Left lung (tissue), 10 donors: ENCODE measurements around the gene BARHL1. TPM values are rescaled to one million over a fixed set of nuclear protein-coding genes. Genes with fewer than 3 reads are reported as not detected.

ENCODE experiments used
- ATAC-seq: fragments of 200-7000 bp; cut with Tn5 transposase; one replicate; pipeline ENCODE4 v1.9.1; 2020; ENCODE audit warnings: moderate library complexity
- DNase-seq, 4 donors: peaks; one replicate each; pipeline ENCODE4 v3.0.0-alpha.2; 2013 to 2020
- H3K27ac ChIP-seq, 2 donors: fragments of 200-600 bp; sonication (generic) in 1 of 2; one replicate each; pipeline versions ENCODE4 v1.5.0 to v1.8.0; 2020 to 2021
- H3K27me3 ChIP-seq, 2 donors: fragments of 200-600 bp; sonication (generic) in 1 of 2; one replicate each; pipeline versions ENCODE4 v1.5.0 to v1.8.0; 2020 to 2021
- H3K36me3 ChIP-seq, 2 donors: fragments of 200-600 bp; sonication (generic) in 1 of 2; one replicate each; pipeline versions ENCODE4 v1.5.0 to v1.8.0; 2020 to 2021
- H3K4me1 ChIP-seq, 2 donors: fragments of 200-600 bp; one replicate each; pipeline ENCODE4 v1.8.0; 2021
- H3K4me3 ChIP-seq, 2 donors: fragments of 200-600 bp; sonication (generic) in 1 of 2; one replicate each; pipeline versions ENCODE4 v1.5.0 to v1.8.0; 2020 to 2021; ENCODE audit warnings: mild to moderate bottlenecking in 1 of 2
- H3K9me3 ChIP-seq, 2 donors: fragments of 200-600 bp; sonication (generic) in 1 of 2; one replicate each; pipeline versions ENCODE4 v1.5.0 to v1.8.0; 2020 to 2021
- intact Hi-C, 2 donors: fragments of 100-400 bp; cut with DNase I; formaldehyde crosslinking; loops; one replicate each; pipeline versions ENCODE4 v1.11.2 to v1.14.2; 2022
- polyA plus RNA-seq, 6 donors: library from polyadenylated mRNA; unstranded; fragments of 120-200 nt; gene quantifications; one replicate each; pipeline ENCODE4 v1.2.1, GENCODE V29; 2013; ENCODE audit not compliant: insufficient read length in 6 of 6
- total RNA-seq, 2 donors: library from RNA; stranded (reverse); fragmentation: NEBNext Ultra II Directional; extraction: Animal tissue kit (Norgen Biotek cat#: 25700); gene quantifications; one replicate each; pipeline ENCODE4 v1.2.1, GENCODE V29; 2021
- TF ChIP-seq, protein P1 (sequence below), 2 donors: fragments of 200-600 bp; sonication (generic) in 1 of 2; IDR thresholded peaks; one replicate each; pipeline versions ENCODE4 v1.5.0 to v1.8.0; 2021; ENCODE audit warnings: antibody characterized with exemption in 2 of 2
- donor health status: DM: no; HTN: yes; CAD: no.
- donor health status: DM: no; HTN: no; CAD: no.

The BARHL1 gene
- total and polyA plus RNA-seq, 8 donors = not detected

GRCh38 chr9:132628746-132629145 lies 46.3 kb downstream of the BARHL1 start:
- no peaks in the 10 kb centered on the region for H3K27me3 ChIP-seq
- TF ChIP-seq, protein P1, sequence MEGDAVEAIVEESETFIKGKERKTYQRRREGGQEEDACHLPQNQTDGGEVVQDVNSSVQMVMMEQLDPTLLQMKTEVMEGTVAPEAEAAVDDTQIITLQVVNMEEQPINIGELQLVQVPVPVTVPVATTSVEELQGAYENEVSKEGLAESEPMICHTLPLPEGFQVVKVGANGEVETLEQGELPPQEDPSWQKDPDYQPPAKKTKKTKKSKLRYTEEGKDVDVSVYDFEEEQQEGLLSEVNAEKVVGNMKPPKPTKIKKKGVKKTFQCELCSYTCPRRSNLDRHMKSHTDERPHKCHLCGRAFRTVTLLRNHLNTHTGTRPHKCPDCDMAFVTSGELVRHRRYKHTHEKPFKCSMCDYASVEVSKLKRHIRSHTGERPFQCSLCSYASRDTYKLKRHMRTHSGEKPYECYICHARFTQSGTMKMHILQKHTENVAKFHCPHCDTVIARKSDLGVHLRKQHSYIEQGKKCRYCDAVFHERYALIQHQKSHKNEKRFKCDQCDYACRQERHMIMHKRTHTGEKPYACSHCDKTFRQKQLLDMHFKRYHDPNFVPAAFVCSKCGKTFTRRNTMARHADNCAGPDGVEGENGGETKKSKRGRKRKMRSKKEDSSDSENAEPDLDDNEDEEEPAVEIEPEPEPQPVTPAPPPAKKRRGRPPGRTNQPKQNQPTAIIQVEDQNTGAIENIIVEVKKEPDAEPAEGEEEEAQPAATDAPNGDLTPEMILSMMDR (IDR thresholded peaks at IDR 0.05) = no peak
- intact Hi-C loops = no loop called here

DNA sequence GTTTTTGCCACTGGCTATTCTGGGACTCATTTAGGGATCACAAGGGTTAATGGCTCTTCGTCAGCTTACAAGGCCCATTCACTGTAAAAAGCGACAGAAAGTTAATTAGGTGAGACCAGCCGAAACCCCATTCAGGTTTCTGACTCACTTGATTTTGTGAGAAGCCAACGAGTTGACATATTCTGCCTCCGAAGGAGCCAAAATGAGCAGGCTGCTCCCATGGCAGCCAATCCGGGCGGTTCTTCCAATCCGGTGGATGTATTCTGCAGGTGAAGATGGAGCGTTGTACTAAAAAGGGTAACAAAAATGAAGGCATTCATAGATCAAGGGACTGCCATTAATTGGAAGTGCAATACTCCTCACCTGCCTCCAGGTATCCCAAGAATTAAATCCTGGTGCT lies 47.7 kb downstream of the BARHL1 start:
- Histone ChIP-seq H3K27me3 (no peaks in the 10 kb centered on the region), H3K4me1 (no peaks in the 10 kb centered on the region), H3K4me3 (no peak overlapping the region), H3K9me3 (no peaks in the 10 kb centered on the region), H3K27ac (no peak overlapping the region), H3K36me3 (peaks cover 0 to 57% of the 10 kb centered on the region in 2 donors)
- TF ChIP-seq, protein P1 (IDR thresholded peaks at IDR 0.05) = no peak
- no peak for DNase-seq
- no peak for ATAC-seq
- intact Hi-C loops = no loop called here

More at GRCh38 chr9:132628746-132629145, 46.3 kb downstream of the BARHL1 start:
- Histone ChIP-seq H3K9me3 (no peaks in the 10 kb centered on the region), H3K4me1 (no peaks in the 10 kb centered on the region), H3K36me3 (peaks cover 0 to 66% of the 10 kb centered on the region in 2 donors), H3K4me3 (no peak overlapping the region), H3K27ac (no peak overlapping the region)
- ATAC-seq = no peak
- DNase-seq = no peak

DNA sequence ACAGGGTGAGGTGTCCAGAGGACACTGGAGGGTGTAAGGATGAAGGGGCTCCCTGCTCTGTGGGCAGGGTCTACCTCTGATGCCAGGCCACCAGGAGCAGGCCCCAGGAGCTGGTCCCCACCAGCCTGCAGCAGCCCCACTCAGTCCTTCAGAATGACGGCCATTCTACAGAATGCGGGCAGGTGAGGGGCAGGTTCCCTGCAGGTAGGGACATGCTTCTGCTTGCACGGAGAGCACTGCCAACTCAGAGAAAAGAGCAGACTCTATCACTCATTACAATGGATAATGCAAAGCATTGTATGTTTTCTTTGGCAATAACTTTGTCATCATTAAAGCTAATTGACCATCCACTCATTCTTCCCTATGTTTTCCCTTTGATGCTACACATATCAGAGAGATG lies 48.4 kb downstream of the BARHL1 start:
- no peak overlapping the region for H3K27ac ChIP-seq
- no peak for DNase-seq
- no peaks in the 10 kb centered on the region for H3K27me3 ChIP-seq
- TF ChIP-seq, protein P1 (IDR thresholded peaks at IDR 0.05) = no peak
- intact Hi-C loops = no loop called here
- H3K36me3 ChIP-seq = peaks cover 0 to 55% of the 10 kb centered on the region in 2 donors
- no peak for ATAC-seq
- H3K4me3 ChIP-seq = no peak overlapping the region
- H3K4me1 ChIP-seq = no peaks in the 10 kb centered on the region
- no peaks in the 10 kb centered on the region for H3K9me3 ChIP-seq

GRCh38 chr9:132631280-132631679 lies 48.9 kb downstream of the BARHL1 start:
- TF ChIP-seq, protein P1 (IDR thresholded peaks at IDR 0.05) = no peak
- DNase-seq (no peak), ATAC-seq (no peak)
- H3K36me3 ChIP-seq = peaks cover 0 to 59% of the 10 kb centered on the region in 2 donors
- H3K27ac ChIP-seq = no peak overlapping the region
- H3K4me1 ChIP-seq = no peaks in the 10 kb centered on the region
- no peaks in the 10 kb centered on the region for H3K27me3 ChIP-seq
- intact Hi-C loops = no loop called here
- H3K4me3 ChIP-seq = no peak overlapping the region
- H3K9me3 ChIP-seq = no peaks in the 10 kb centered on the region

DNA sequence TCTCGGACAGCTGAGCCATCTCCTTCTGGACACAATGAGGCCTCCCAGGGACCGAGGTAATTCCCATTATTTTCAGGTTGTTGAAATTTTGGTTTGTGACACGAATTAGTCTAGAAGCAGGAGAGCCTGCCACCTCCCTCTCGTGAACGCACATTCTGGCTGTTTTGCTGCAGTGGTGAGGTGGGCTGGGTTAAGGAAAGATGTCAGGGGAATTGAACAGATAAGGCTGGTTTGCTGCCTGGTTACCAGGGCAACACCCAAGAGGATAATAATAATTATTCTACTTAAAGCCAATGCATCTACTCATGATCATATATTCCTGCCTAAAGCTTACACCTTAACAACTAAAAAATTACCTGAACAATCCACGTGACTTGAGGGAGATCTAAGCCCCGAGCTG lies 49.3 kb downstream of the BARHL1 start:
- H3K27ac ChIP-seq = no peak overlapping the region
- no peak overlapping the region for H3K4me3 ChIP-seq
- ATAC-seq = no peak
- DNase-seq = no peak
- H3K9me3 ChIP-seq = no peaks in the 10 kb centered on the region
- H3K4me1 ChIP-seq = no peaks in the 10 kb centered on the region
- no peaks in the 10 kb centered on the region for H3K27me3 ChIP-seq
- H3K36me3 ChIP-seq = peaks cover 0 to 62% of the 10 kb centered on the region in 2 donors
- TF ChIP-seq, protein P1 (IDR thresholded peaks at IDR 0.05) = no peak
- intact Hi-C loops = no loop called here
